Choroid plexus epithelial cell (primary cell): Measurements from ENCODE around the gene SNRNP40.

ENCODE experiments used
- DNase-seq: peaks from one replicate; pipeline ENCODE4 v3.0.0-alpha.2; 2010; ENCODE audit warnings: low read depth
- H3K4me3 ChIP-seq: 2 replicates; pipeline ENCODE4 v1.5.1; 2011; ENCODE audit warnings: low read depth, mild to moderate bottlenecking, control low read depth, low read length, moderate library complexity
- CTCF ChIP-seq: conservative IDR thresholded peaks from 2 replicates; pipeline ENCODE4 v1.5.1; 2011; ENCODE audit warnings: low read depth, mild to moderate bottlenecking, control low read depth, inconsistent platforms, low read length, moderate library complexity

The SNRNP40 gene

GRCh38 chr1:31306278-31306677, 9.7 kb upstream of the SNRNP40 start:
- no peak for TF ChIP-seq CTCF
- peak; percentile 84 for DNase-seq
- H3K4me3 ChIP-seq, result no peak overlapping the region

- no peak overlapping the region for H3K4me3 ChIP-seq
- peak; percentile 28 for DNase-seq
- no peak for TF ChIP-seq CTCF
Measured at GRCh38 chr1:31302709-31303441, 6.3 kb upstream of the SNRNP40 start.

- no peak overlapping the region for H3K4me3 ChIP-seq
- no peak for TF ChIP-seq CTCF
- no peak for DNase-seq
Measured at GRCh38 chr1:31300193-31300592, 3.6 kb upstream of the SNRNP40 start.

GRCh38 chr1:31299365-31299764, 2.8 kb upstream of the SNRNP40 start:
- no peak overlapping the region for H3K4me3 ChIP-seq
- peak; percentile 13 for DNase-seq
- TF ChIP-seq CTCF, result no peak

GRCh38 chr1:31297277-31298247, 974 bp upstream of the SNRNP40 start:
- no peak for TF ChIP-seq CTCF
- DNase-seq, result peak; percentile 27
- peak overlapping the region; percentile 100 for H3K4me3 ChIP-seq

- H3K4me3 ChIP-seq, result peak overlapping the region; percentile 100
- no peak for DNase-seq
- TF ChIP-seq CTCF, result no peak
Measured at GRCh38 chr1:31295874-31296485, 608 bp downstream of the SNRNP40 start.
